GM23338 (cell line): ENCODE measurements around the gene THAP6. TPM values are rescaled to one million over a fixed set of nuclear protein-coding genes. Genes with fewer than 3 reads are reported as not detected.

Experiments
- polyA plus RNA-seq: library from polyadenylated mRNA; unstranded; fragments of >200 nt; fragmentation: Nextera tagmentation; extraction: Ambion mirVana; gene quantifications from 2 replicates; pipeline ENCODE4 v1.2.1, GENCODE V29; 2016
- total RNA-seq: library from RNA; depleted of rRNA; stranded (reverse); fragments of >200 nt; shearing (Covaris generic); gene quantifications from 2 replicates; pipeline ENCODE4 v1.2.3, GENCODE V29; 2014; rRNA removed

Gene THAP6
- total and polyA plus RNA-seq, 2 experiments from 2014 or later, result 9.0 to 15.2 TPM

Other genes starting within 250 kb of the THAP6 start
- gene RCHY1, start 70 bp upstream of the THAP6 start, total RNA-seq, result 42.9 and 50.9 TPM in 2 replicates
- gene RCHY1, start 70 bp upstream of the THAP6 start, polyA plus RNA-seq, result 43.8 and 46.5 TPM in 2 replicates
- gene ODAPH, start 41.6 kb downstream of the THAP6 start, total RNA-seq, result not detected in 2 replicates
- gene ODAPH, start 41.6 kb downstream of the THAP6 start, polyA plus RNA-seq, result not detected in 2 replicates
- 1.7 and 1.8 TPM in 2 replicates for gene CDKL2, start 116.1 kb downstream of the THAP6 start, total RNA-seq
- gene CDKL2, start 116.1 kb downstream of the THAP6 start, polyA plus RNA-seq, result 2.0 and 3.1 TPM in 2 replicates
- 411 and 435 TPM in 2 replicates for gene G3BP2, start 158.9 kb downstream of the THAP6 start, total RNA-seq
- 94.5 and 103 TPM in 2 replicates for gene G3BP2, start 158.9 kb downstream of the THAP6 start, polyA plus RNA-seq
- 241 and 277 TPM in 2 replicates for gene USO1, start 210.1 kb downstream of the THAP6 start, total RNA-seq
- 98.5 and 113 TPM in 2 replicates for gene USO1, start 210.1 kb downstream of the THAP6 start, polyA plus RNA-seq